Ovary (tissue), 9 donors: Measurements from ENCODE around the gene RPL27A. TPM values are rescaled to one million over a fixed set of nuclear protein-coding genes. Genes with fewer than 3 reads are reported as not detected.

Experiments
- DNase-seq, 5 donors: peaks; one replicate each; pipeline ENCODE4 v3.0.0-alpha.2; 2019 to 2020
- H3K27ac ChIP-seq, 2 donors: fragments of 200-600 bp; one replicate each; pipeline versions ENCODE4 v1.5.1 to v1.8.0; 2019 to 2022
- H3K27me3 ChIP-seq: fragments of 200-600 bp; one replicate; pipeline ENCODE4 v1.8.0; 2022
- H3K36me3 ChIP-seq: fragments of 200-600 bp; sonication (generic); one replicate; pipeline ENCODE4 v1.5.1; 2019
- H3K4me1 ChIP-seq: one replicate; pipeline ENCODE4 v1.8.1; 2013; ENCODE audit warnings: mild to moderate bottlenecking, moderate library complexity; ENCODE audit not compliant: insufficient read depth
- H3K4me3 ChIP-seq: fragments of 200-600 bp; sonication (generic); one replicate; pipeline ENCODE4 v1.5.1; 2017
- H3K9me3 ChIP-seq, 2 donors: fragments of 200-600 bp in 1 of 2; sonication (generic) in 1 of 2; one replicate each; pipeline versions ENCODE4 v1.5.1 to v1.8.1; 2013 to 2019; ENCODE audit warnings: mild to moderate bottlenecking in 1 of 2, moderate library complexity in 1 of 2
- CTCF ChIP-seq, 3 donors: fragments of 450-650 bp in 2 of 3; fragments of 200-600 bp in 1 of 3; IDR thresholded peaks; one replicate each; pipeline versions ENCODE4 v1.5.1 to v1.8.0; 2016 to 2022; ENCODE audit warnings: antibody characterized with exemption in 3 of 3, mild to moderate bottlenecking in 1 of 3
- EP300 ChIP-seq: sonication (generic); formaldehyde crosslinking; IDR thresholded peaks from one replicate; pipeline ENCODE4 v1.6.1; 2017; ENCODE audit warnings: antibody characterized with exemption
- POLR2A ChIP-seq: fragments of 450-650 bp; IDR thresholded peaks from one replicate; pipeline ENCODE4 v1.6.1; 2017; ENCODE audit warnings: antibody characterized with exemption, mild to moderate bottlenecking, moderate library complexity
- WGBS, 3 donors: extraction: QIAGEN DNeasy Blood & Tissue Kit in 1 of 3; methylation state at CpG; one replicate each; pipeline versions ENCODE4 v1.1.5 to v1.1.7; 2013 to 2017; 5-methylcytosine and 5-hydroxymethylcytosine counted together
- intact Hi-C, 4 donors: fragments of 100-400 bp; cut with DNase I; formaldehyde crosslinking; loops; one replicate each; pipeline versions ENCODE4 v1.11.0 to v1.15.1; 2022 to 2023
- polyA plus RNA-seq, 2 donors: library from polyadenylated mRNA; stranded (reverse); fragments of 200-250 nt in 1 of 2; fragments of 350-450 nt in 1 of 2; fragmentation: Illumina TruSeq in 1 of 2; extraction: RNeasy Lipid Tissue Mini Kit (QIAGEN cat#74804) in 1 of 2; gene quantifications; one replicate each; pipeline ENCODE4 v1.2.3, GENCODE V29; 2013 to 2014
- small RNA-seq: library from RNA; depleted of rRNA; stranded (forward); fragments of <200 nt; gene quantifications from one replicate; pipeline ENCODE3, GENCODE V24; 2016
- total RNA-seq, 7 donors: library from RNA; depleted of rRNA in 2 of 7; stranded (reverse); fragments of >200 nt in 2 of 7; fragmentation: NEBNext Ultra II Directional in 3 of 7; extraction: Animal tissue kit (Norgen Biotek cat#: 25700) in 3 of 7; gene quantifications; one replicate each; pipeline versions ENCODE4 v1.1.0 to v1.2.4, GENCODE V29; 2016 to 2023
- donor health status: DM: no; HTN: no; CAD: no; lungs with moderate emphysema.
- donor health status: DM: no; HTN: no; CAD: no.
- donor health status: Bipolar disorder and iron deficiency.
- donor health status: DM: yes; HTN: yes; CAD: no.
- donor health status: DM: no; HTN: no; CAD: no.
- donor health status: DM: yes; HTN: yes; CAD: no.

The RPL27A gene
- total and polyA plus RNA-seq, 9 donors, result 986 to 6,011 (median 2,159) TPM

GRCh38 chr11:8732324-8732670, 49.7 kb downstream of the RPL27A start:
- 63 to 84% (median 77%) methylated on average over 3 of the region's 3 CpGs for WGBS, 3 donors
- H3K4me1 ChIP-seq, result peaks cover 43% of the 10 kb centered on the region

GRCh38 chr11:8732748-8733241, 50.2 kb downstream of the RPL27A start:
- Histone ChIP-seq H3K4me3 (no peak overlapping the region), H3K27ac (peak overlapping the region in 1 of 2 donors; percentile 52), H3K36me3 (no peaks in the 10 kb centered on the region)

More at GRCh38 chr11:8732324-8732670, 49.7 kb downstream of the RPL27A start:
- intact Hi-C loops, result loop anchor here in 1 of 4 donors (5.0 kb wide), 1 partner anchor 40 kb away; no protein-coding TSS in a partner anchor
- Histone ChIP-seq H3K27me3 (no peaks in the 10 kb centered on the region), H3K4me3 (no peak overlapping the region), H3K27ac (peak overlapping the region in 1 of 2 donors; percentile 52), H3K36me3 (no peaks in the 10 kb centered on the region), H3K9me3 (no peaks in the 10 kb centered on the region)
- TF ChIP-seq EP300 (no peak), POLR2A (no peak), CTCF (IDR thresholded peaks at IDR 0.05) (no peak)
- DNase-seq, result no peak

GRCh38 chr11:8733852-8734251, 51.3 kb downstream of the RPL27A start:
- peak overlapping the region in 1 of 2 donors; percentile 52 for H3K27ac ChIP-seq
- intact Hi-C loops, result loop anchor here in 1 of 4 donors (5.0 kb wide), 1 partner anchor 38 kb away; no protein-coding TSS in a partner anchor
- DNase-seq, result no peak
- H3K27me3 ChIP-seq, result no peaks in the 10 kb centered on the region
- peaks cover 37% of the 10 kb centered on the region for H3K4me1 ChIP-seq
- TF ChIP-seq POLR2A, result no peak
- H3K36me3 ChIP-seq, result no peaks in the 10 kb centered on the region
- H3K4me3 ChIP-seq, result no peak overlapping the region
- 88 to 93% (median 91%) methylated on average over 2 of the region's 2 CpGs for WGBS, 3 donors
- H3K9me3 ChIP-seq, result no peaks in the 10 kb centered on the region

More at GRCh38 chr11:8732748-8733241, 50.2 kb downstream of the RPL27A start:
- intact Hi-C loops, result loop anchor here in 1 of 4 donors (5.0 kb wide), 1 partner anchor 40 kb away; no protein-coding TSS in a partner anchor
- Histone ChIP-seq H3K9me3 (no peaks in the 10 kb centered on the region), H3K4me1 (peaks cover 43% of the 10 kb centered on the region), H3K27me3 (no peaks in the 10 kb centered on the region)
- no peak for TF ChIP-seq POLR2A
- TF ChIP-seq EP300, result no peak
- no peak for TF ChIP-seq CTCF (IDR thresholded peaks at IDR 0.05)
- peak; percentile 52 to 69 (median 63) for DNase-seq
- 38 to 53% (median 45%) methylated on average over 7 of the region's 7 CpGs for WGBS, 3 donors

- no peak for TF ChIP-seq EP300
- Histone ChIP-seq H3K27ac (no peak overlapping the region), H3K4me3 (no peak overlapping the region), H3K4me1 (peaks cover 26% of the 10 kb centered on the region), H3K27me3 (no peaks in the 10 kb centered on the region), H3K36me3 (no peaks in the 10 kb centered on the region), H3K9me3 (no peaks in the 10 kb centered on the region)
- no peak for DNase-seq
- intact Hi-C loops, result no loop called here
- 92 to 95% (median 95%) methylated on average over 8 of the region's 8 CpGs for WGBS, 3 donors
Observed at GRCh38 chr11:8735094-8735493, 52.5 kb downstream of the RPL27A start.

- Histone ChIP-seq H3K27me3 (no peaks in the 10 kb centered on the region), H3K9me3 (no peaks in the 10 kb centered on the region), H3K4me1 (peaks cover 8% of the 10 kb centered on the region), H3K4me3 (no peak overlapping the region), H3K27ac (no peak overlapping the region), H3K36me3 (no peaks in the 10 kb centered on the region)
- intact Hi-C loops, result no loop called here
- WGBS, 3 donors, result 83 to 93% (median 85%) methylated on average over 2 of the region's 2 CpGs
- no peak for DNase-seq
- TF ChIP-seq EP300, result no peak
- no peak for TF ChIP-seq POLR2A
- TF ChIP-seq CTCF (IDR thresholded peaks at IDR 0.05), result no peak
Observed at GRCh38 chr11:8739309-8739793, 56.8 kb downstream of the RPL27A start.

Small RNA genes lying within 50 kb of the gene (small RNA-seq; reads per million reads assigned to genes)
- gene SNORA3A (not detected), gene SNORA3B (1.4 reads per million, percentile 66 among the genes with 10 or more reads in this experiment)

Other genes starting within 250 kb of the RPL27A start
- gene STK33, start 88.6 kb upstream of the RPL27A start, total RNA-seq, result 10 to 100 TPM; 19.8 to 50.8 (median 26.3) TPM
- gene STK33, start 88.6 kb upstream of the RPL27A start, polyA plus RNA-seq, result 10 to 100 TPM; 11.9 to 15.1 TPM
- 10 to 100 TPM in 1 of 7 donors, 1 to 10 TPM in 6; 2.3 to 15.4 (median 4.9) TPM for gene TRIM66, start 127 bp upstream of the RPL27A start, total RNA-seq
- gene TRIM66, start 127 bp upstream of the RPL27A start, polyA plus RNA-seq, result 1 to 10 TPM; 2.6 to 6.7 TPM
- gene AKIP1, start 228.4 kb downstream of the RPL27A start, total RNA-seq, result 10 to 100 TPM; 12.4 to 26.2 (median 18.8) TPM
- 10 to 100 TPM; 20.8 to 42.3 TPM for gene AKIP1, start 228.4 kb downstream of the RPL27A start, polyA plus RNA-seq